GM23338 (cell line): ENCODE data around the gene SULT2B1. TPM values are rescaled to one million over a fixed set of nuclear protein-coding genes. Genes with fewer than 3 reads are reported as not detected.

Experiments
- ATAC-seq: fragments of 200-7000 bp; cut with Tn5 transposase; 3 replicates; pipeline ENCODE4 v1.9.1; 2020
- DNase-seq: peaks from one replicate; pipeline ENCODE4 v3.0.0-alpha.2; 2015; ENCODE audit warnings: low spot score
- H2AFZ ChIP-seq: fragments of 200-600 bp; sonication (generic); 2 replicates; pipeline ENCODE4 v1.8.0; 2016; ENCODE audit warnings: antibody characterized with exemption, mild to moderate bottlenecking, moderate library complexity
- H3F3A ChIP-seq: fragments of 200-600 bp; sonication (generic); replicated peaks from 2 replicates; pipeline ENCODE4 v1.8.0; 2017; ENCODE audit warnings: antibody characterized with exemption, mixed run types, low read depth
- H3K27ac ChIP-seq: fragments of 200-600 bp; sonication (generic); 2 replicates; pipeline ENCODE4 v1.6.1; 2016; ENCODE audit warnings: low read depth
- H3K27me3 ChIP-seq: fragments of 200-600 bp; sonication (generic); 2 replicates; pipeline ENCODE4 v1.8.0; 2016; ENCODE audit warnings: mild to moderate bottlenecking, mixed run types, moderate library complexity; ENCODE audit not compliant: insufficient read depth
- H3K36me3 ChIP-seq: fragments of 200-600 bp; sonication (generic); 2 replicates; pipeline ENCODE4 v1.8.0; 2016; ENCODE audit warnings: mild to moderate bottlenecking; ENCODE audit not compliant: insufficient read depth
- H3K4me1 ChIP-seq: fragments of 200-600 bp; sonication (generic); 2 replicates; pipeline ENCODE4 v1.8.0; 2016; ENCODE audit warnings: mild to moderate bottlenecking, moderate library complexity; ENCODE audit not compliant: insufficient read depth
- H3K4me2 ChIP-seq: fragments of 200-600 bp; sonication (generic); 2 replicates; pipeline ENCODE4 v1.7.1; 2017; ENCODE audit warnings: mixed run types
- H3K4me3 ChIP-seq: fragments of 200-600 bp; sonication (generic); 2 replicates; pipeline ENCODE4 v1.6.1; 2016; ENCODE audit warnings: mixed run types
- H3K79me2 ChIP-seq: fragments of 200-600 bp; sonication (generic); replicated peaks from 2 replicates; pipeline ENCODE4 v1.8.0; 2017; ENCODE audit warnings: mild to moderate bottlenecking; ENCODE audit not compliant: insufficient read depth
- H3K9me2 ChIP-seq: fragments of 200-600 bp; sonication (generic); 2 replicates; pipeline ENCODE4 v1.8.0; 2017; ENCODE audit not compliant: insufficient read depth
- H4K20me1 ChIP-seq: fragments of 200-600 bp; sonication (generic); replicated peaks from 2 replicates; pipeline ENCODE4 v1.8.0; 2017; ENCODE audit warnings: mild to moderate bottlenecking; ENCODE audit not compliant: insufficient read depth
- H3K27ac Mint-ChIP-seq: 2 replicates; pipeline ENCODE4 v1.8.0; 2020; ENCODE audit warnings: inconsistent platforms, mild to moderate bottlenecking, moderate library complexity, mixed read lengths
- H3K27me3 Mint-ChIP-seq: 3 replicates; pipeline ENCODE4 v1.8.0; 2022; ENCODE audit warnings: low read depth, mild to moderate bottlenecking, moderate library complexity, mixed read lengths, inconsistent platforms; ENCODE audit not compliant: insufficient read depth, poor library complexity
- H3K36me3 Mint-ChIP-seq: 3 replicates; pipeline ENCODE4 v1.8.0; 2021; ENCODE audit warnings: low read depth, mild to moderate bottlenecking, inconsistent platforms, moderate library complexity, mixed read lengths
- H3K4me1 Mint-ChIP-seq: 3 replicates; pipeline ENCODE4 v1.8.0; 2020; ENCODE audit warnings: mild to moderate bottlenecking, inconsistent platforms, mixed read lengths
- H3K4me3 Mint-ChIP-seq: 3 replicates; pipeline ENCODE4 v1.8.0; 2021; ENCODE audit warnings: moderate library complexity, mild to moderate bottlenecking, inconsistent platforms, mixed read lengths
- H3K9me3 Mint-ChIP-seq: 3 replicates; pipeline ENCODE4 v1.8.0; 2020; ENCODE audit warnings: moderate library complexity, mild to moderate bottlenecking, inconsistent platforms, mixed read lengths
- CREB1 ChIP-seq: fragments of 250-450 bp; sonication (Bioruptor Pico); IDR thresholded peaks from 2 replicates; pipeline ENCODE4 v1.5.0; 2020; ENCODE audit warnings: low read depth, mild to moderate bottlenecking, moderate library complexity
- EZH2 ChIP-seq: fragments of 200-600 bp; sonication (generic); IDR thresholded peaks from one replicate; pipeline ENCODE4 v1.8.0; 2017; ENCODE audit warnings: antibody characterized with exemption, mild to moderate bottlenecking, low read depth; ENCODE audit not compliant: unreplicated experiment
- EZH2phosphoT487 ChIP-seq: fragments of 200-600 bp; sonication (generic); IDR thresholded peaks from one replicate; pipeline ENCODE4 v1.8.1; 2018; ENCODE audit warnings: antibody characterized with exemption; ENCODE audit not compliant: unreplicated experiment
- NANOG ChIP-seq: IDR thresholded peaks from 2 replicates; pipeline ENCODE4 v1.6.1; 2016; ENCODE audit warnings: antibody characterized with exemption, borderline replicate concordance
- POLR2AphosphoS5 ChIP-seq: IDR thresholded peaks from 2 replicates; pipeline ENCODE4 v1.6.1; 2016; ENCODE audit warnings: antibody characterized with exemption, low read depth
- polyA plus RNA-seq: library from polyadenylated mRNA; unstranded; fragments of >200 nt; fragmentation: Nextera tagmentation; extraction: Ambion mirVana; gene quantifications from 2 replicates; pipeline ENCODE4 v1.2.1, GENCODE V29; 2016
- total RNA-seq: library from RNA; depleted of rRNA; stranded (reverse); fragments of >200 nt; shearing (Covaris generic); gene quantifications from 2 replicates; pipeline ENCODE4 v1.2.3, GENCODE V29; 2014
- TF ChIP-seq, protein P1 (sequence below), 2 experiments: fragments of 200-600 bp in 1 of 2; sonication (generic) in 1 of 2; conservative IDR thresholded peaks; 2 replicates each; pipeline versions ENCODE4 v1.5.1 to v1.6.1; 2016 to 2017; ENCODE audit warnings: antibody characterized with exemption in 2 of 2, low read depth in 2 of 2, mild to moderate bottlenecking in 2 of 2, moderate library complexity in 1 of 2
- TF ChIP-seq, protein P2 (sequence below): fragments of 250-450 bp; sonication (Bioruptor Pico); IDR thresholded peaks from 2 replicates; pipeline ENCODE4 v1.5.0; 2020; ENCODE audit warnings: mild to moderate bottlenecking, moderate library complexity

The SULT2B1 gene
- total and polyA plus RNA-seq, 2 experiments from 2014 or later, result 1.3 to 2.5 TPM

DNA sequence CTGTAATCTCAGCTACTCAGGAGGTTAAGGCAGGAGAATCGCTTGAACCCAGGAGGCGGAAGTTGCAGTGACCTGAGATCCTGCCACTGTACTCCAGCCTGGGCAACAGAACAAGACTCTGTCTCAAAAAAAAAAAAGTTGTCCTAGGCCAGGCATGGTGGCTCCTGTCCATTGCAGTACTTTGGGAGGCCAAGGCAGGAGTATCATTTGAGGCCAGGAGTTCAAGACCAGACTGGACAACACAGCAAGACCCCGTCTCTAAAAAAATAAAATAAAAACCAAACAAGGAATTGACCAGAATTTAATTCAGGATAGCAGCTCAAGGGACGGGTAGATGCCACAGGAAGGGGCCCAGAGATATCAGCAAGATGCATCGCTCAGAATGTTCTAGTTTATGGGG, 4.9 kb downstream of the SULT2B1 start (continued):
- TF ChIP-seq, protein P1, sequence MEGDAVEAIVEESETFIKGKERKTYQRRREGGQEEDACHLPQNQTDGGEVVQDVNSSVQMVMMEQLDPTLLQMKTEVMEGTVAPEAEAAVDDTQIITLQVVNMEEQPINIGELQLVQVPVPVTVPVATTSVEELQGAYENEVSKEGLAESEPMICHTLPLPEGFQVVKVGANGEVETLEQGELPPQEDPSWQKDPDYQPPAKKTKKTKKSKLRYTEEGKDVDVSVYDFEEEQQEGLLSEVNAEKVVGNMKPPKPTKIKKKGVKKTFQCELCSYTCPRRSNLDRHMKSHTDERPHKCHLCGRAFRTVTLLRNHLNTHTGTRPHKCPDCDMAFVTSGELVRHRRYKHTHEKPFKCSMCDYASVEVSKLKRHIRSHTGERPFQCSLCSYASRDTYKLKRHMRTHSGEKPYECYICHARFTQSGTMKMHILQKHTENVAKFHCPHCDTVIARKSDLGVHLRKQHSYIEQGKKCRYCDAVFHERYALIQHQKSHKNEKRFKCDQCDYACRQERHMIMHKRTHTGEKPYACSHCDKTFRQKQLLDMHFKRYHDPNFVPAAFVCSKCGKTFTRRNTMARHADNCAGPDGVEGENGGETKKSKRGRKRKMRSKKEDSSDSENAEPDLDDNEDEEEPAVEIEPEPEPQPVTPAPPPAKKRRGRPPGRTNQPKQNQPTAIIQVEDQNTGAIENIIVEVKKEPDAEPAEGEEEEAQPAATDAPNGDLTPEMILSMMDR (conservative IDR thresholded peaks at IDR 0.05; ENCODE audit: low read depth in 2 of 2), result no peak
- TF ChIP-seq POLR2AphosphoS5 (no peak), NANOG (no peak), CREB1 (CRISPR knock-in tag) (no peak), EZH2phosphoT487 (no peak), EZH2 (no peak)
- TF ChIP-seq, protein P2, sequence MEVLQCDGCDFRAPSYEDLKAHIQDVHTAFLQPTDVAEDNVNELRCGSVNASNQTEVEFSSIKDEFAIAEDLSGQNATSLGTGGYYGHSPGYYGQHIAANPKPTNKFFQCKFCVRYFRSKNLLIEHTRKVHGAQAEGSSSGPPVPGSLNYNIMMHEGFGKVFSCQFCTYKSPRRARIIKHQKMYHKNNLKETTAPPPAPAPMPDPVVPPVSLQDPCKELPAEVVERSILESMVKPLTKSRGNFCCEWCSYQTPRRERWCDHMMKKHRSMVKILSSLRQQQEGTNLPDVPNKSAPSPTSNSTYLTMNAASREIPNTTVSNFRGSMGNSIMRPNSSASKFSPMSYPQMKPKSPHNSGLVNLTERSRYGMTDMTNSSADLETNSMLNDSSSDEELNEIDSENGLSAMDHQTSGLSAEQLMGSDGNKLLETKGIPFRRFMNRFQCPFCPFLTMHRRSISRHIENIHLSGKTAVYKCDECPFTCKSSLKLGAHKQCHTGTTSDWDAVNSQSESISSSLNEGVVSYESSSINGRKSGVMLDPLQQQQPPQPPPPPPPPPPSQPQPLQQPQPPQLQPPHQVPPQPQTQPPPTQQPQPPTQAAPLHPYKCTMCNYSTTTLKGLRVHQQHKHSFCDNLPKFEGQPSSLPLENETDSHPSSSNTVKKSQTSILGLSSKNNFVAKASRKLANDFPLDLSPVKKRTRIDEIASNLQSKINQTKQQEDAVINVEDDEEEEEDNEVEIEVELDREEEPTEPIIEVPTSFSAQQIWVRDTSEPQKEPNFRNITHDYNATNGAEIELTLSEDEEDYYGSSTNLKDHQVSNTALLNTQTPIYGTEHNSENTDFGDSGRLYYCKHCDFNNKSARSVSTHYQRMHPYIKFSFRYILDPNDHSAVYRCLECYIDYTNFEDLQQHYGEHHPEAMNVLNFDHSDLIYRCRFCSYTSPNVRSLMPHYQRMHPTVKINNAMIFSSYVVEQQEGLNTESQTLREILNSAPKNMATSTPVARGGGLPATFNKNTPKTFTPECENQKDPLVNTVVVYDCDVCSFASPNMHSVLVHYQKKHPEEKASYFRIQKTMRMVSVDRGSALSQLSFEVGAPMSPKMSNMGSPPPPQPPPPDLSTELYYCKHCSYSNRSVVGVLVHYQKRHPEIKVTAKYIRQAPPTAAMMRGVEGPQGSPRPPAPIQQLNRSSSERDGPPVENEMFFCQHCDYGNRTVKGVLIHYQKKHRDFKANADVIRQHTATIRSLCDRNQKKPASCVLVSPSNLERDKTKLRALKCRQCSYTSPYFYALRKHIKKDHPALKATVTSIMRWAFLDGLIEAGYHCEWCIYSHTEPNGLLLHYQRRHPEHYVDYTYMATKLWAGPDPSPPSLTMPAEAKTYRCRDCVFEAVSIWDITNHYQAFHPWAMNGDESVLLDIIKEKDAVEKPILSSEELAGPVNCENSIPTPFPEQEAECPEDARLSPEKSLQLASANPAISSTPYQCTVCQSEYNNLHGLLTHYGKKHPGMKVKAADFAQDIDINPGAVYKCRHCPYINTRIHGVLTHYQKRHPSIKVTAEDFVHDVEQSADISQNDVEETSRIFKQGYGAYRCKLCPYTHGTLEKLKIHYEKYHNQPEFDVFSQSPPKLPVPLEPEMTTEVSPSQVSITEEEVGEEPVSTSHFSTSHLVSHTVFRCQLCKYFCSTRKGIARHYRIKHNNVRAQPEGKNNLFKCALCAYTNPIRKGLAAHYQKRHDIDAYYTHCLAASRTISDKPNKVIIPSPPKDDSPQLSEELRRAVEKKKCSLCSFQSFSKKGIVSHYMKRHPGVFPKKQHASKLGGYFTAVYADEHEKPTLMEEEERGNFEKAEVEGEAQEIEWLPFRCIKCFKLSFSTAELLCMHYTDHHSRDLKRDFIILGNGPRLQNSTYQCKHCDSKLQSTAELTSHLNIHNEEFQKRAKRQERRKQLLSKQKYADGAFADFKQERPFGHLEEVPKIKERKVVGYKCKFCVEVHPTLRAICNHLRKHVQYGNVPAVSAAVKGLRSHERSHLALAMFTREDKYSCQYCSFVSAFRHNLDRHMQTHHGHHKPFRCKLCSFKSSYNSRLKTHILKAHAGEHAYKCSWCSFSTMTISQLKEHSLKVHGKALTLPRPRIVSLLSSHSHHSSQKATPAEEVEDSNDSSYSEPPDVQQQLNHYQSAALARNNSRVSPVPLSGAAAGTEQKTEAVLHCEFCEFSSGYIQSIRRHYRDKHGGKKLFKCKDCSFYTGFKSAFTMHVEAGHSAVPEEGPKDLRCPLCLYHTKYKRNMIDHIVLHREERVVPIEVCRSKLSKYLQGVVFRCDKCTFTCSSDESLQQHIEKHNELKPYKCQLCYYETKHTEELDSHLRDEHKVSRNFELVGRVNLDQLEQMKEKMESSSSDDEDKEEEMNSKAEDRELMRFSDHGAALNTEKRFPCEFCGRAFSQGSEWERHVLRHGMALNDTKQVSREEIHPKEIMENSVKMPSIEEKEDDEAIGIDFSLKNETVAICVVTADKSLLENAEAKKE (CRISPR knock-in tag), result no peak

GRCh38 chr19:48558018-48558684, 6.2 kb downstream of the SULT2B1 start:
- Histone ChIP-seq H3K79me2 (no peaks in the 10 kb centered on the region), H3K36me3 (no peaks in the 10 kb centered on the region), H3K9me2 (no peaks in the 10 kb centered on the region), H3K27ac (peak overlapping the region; percentile 45; the same call in 1 of the 2 replicates), H2AFZ (peak overlapping the region; percentile 91), H3K4me2 (peak overlapping the region; percentile 64; the same call in 1 of the 2 replicates), H3F3A (peaks cover 22% of the 10 kb centered on the region; the same call in 1 of the 2 replicates), H3K4me3 (peak overlapping the region; percentile 43), H4K20me1 (no peaks in the 10 kb centered on the region), H3K4me1 (peaks cover 10% of the 10 kb centered on the region), H3K27me3 (no peaks in the 10 kb centered on the region)
- peaks cover 7% of the 10 kb centered on the region for H3K27me3 Mint-ChIP-seq
- DNase-seq (peak; percentile 87), ATAC-seq (peak; percentile 59)
- peaks cover 23% of the 10 kb centered on the region for H3K4me1 Mint-ChIP-seq
- TF ChIP-seq, protein P1 (conservative IDR thresholded peaks at IDR 0.05; ENCODE audit: low read depth in 2 of 2), result no peak
- TF ChIP-seq POLR2AphosphoS5 (0 out of 2 replicates have a peak, but pooled peaks have one; percentile 14), EZH2 (no peak)
- H3K27ac Mint-ChIP-seq, result no peak overlapping the region
- no peaks in the 10 kb centered on the region for H3K36me3 Mint-ChIP-seq
- no peak overlapping the region for H3K4me3 Mint-ChIP-seq
- no peaks in the 10 kb centered on the region for H3K9me3 Mint-ChIP-seq
